ENCODE data around the gene RNU1-1. TPM values are rescaled to one million over a fixed set of nuclear protein-coding genes. Genes with fewer than 3 reads are reported as not detected.
A peak's percentile ranks its signal among the peaks of the same experiment; 100 is the strongest.
"Not testable (repeated sequence)": the region's sequence is repeated elsewhere in the genome, so short reads cannot be mapped to it uniquely, and the experiment has no call there.

The RNU1-1 gene
- polyA plus RNA-seq, 1 donor from 2014 or later = not detected

GRCh38 chr1:16492937-16493336, 21.1 kb downstream of the RNU1-1 start:
- not testable (repeated sequence) for H3K9ac ChIP-seq (ENCODE audit: low read length); H3K4me3 ChIP-seq (ENCODE audit: low read length); H3F3A ChIP-seq (ENCODE audit: insufficient read depth, low read length, poor library complexity, severe bottlenecking); H3K9me2 ChIP-seq (ENCODE audit: insufficient read depth, low read length); H3K27me3 ChIP-seq (ENCODE audit: insufficient read depth, low read depth, low read length); H3K79me2 ChIP-seq (replicated peaks; ENCODE audit: insufficient read depth, low read length); H2AFZ ChIP-seq (ENCODE audit: low read depth, low read length); H4K20me1 ChIP-seq (ENCODE audit: insufficient read depth); H3K4me2 ChIP-seq (ENCODE audit: low read length); H3K36me3 ChIP-seq (ENCODE audit: insufficient read depth, low read length); H3K9me3 ChIP-seq (ENCODE audit: low read length)
- peak overlapping the region; percentile 62 for H3K27ac ChIP-seq (ENCODE audit: low read length)
- TF ChIP-seq EP300 (conservative IDR thresholded peaks at IDR 0.05; ENCODE audit: poor library complexity, severe bottlenecking) (peak; percentile 47), RAD21 (conservative IDR thresholded peaks at IDR 0.05) (peak; percentile 23), POLR2AphosphoS5 (IDR thresholded peaks at IDR 0.05) (peak; percentile 46)

DNA sequence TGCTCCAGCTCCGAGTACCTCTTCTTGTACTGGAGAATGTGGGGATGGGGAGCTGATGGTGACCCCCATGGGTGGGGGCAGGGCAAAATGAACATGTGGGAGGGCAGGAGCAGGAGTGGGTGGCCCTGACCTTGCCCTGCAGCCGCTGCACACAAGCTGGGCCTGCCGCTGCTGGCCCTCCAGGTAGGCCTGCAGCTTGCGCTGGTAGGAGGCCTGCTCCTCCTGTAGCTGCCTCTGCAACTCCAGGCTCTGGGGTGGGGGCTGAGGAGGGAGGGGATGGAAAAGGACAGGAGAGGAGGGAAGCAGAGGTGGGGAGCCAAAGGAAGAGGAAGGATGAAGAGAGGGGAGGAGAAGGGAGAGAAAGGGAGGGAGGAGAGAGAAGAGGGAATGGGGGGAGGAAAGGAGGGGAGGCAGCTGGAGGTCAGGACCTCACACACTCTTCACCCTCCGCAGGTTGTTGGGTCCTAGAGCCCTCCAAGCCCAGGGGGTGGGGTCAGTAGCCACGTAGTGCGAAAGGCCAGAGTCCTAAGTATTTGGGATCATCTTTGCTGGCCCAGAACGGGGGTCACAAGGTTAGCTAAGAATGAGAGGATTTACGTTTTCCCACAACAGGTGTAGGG, 22.9 kb downstream of the RNU1-1 start:
- no peak for TF ChIP-seq CTCF (IDR thresholded peaks at IDR 0.05; ENCODE audit: poor library complexity, severe bottlenecking)
- TF ChIP-seq TAF1 (IDR thresholded peaks at IDR 0.05; ENCODE audit: low read depth) = no peak
- TF ChIP-seq RAD21 (conservative IDR thresholded peaks at IDR 0.05) = no peak
- H3K27ac ChIP-seq (ENCODE audit: low read length) = no peak overlapping the region
- H3K27me3 ChIP-seq (ENCODE audit: insufficient read depth, low read depth, low read length) = no peaks in the 10 kb centered on the region
- H3K9ac ChIP-seq (ENCODE audit: low read length) = no peak overlapping the region
- H3K9me2 ChIP-seq (ENCODE audit: insufficient read depth, low read length) = no peaks in the 10 kb centered on the region
- H2AFZ ChIP-seq (ENCODE audit: low read depth, low read length) = no peak overlapping the region
- no peaks in the 10 kb centered on the region for H3F3A ChIP-seq (ENCODE audit: insufficient read depth, low read length, poor library complexity, severe bottlenecking)
- H3K36me3 ChIP-seq (ENCODE audit: insufficient read depth, low read length) = no peaks in the 10 kb centered on the region
- H3K79me2 ChIP-seq (replicated peaks; ENCODE audit: insufficient read depth, low read length) = peaks cover 4% of the 10 kb centered on the region
- H3K9me3 ChIP-seq (ENCODE audit: low read length) = no peaks in the 10 kb centered on the region
- no peak overlapping the region for H3K4me3 ChIP-seq (ENCODE audit: low read length)
- no peak overlapping the region for H3K4me2 ChIP-seq (ENCODE audit: low read length)
- no peaks in the 10 kb centered on the region for H4K20me1 ChIP-seq (ENCODE audit: insufficient read depth)

- not testable (repeated sequence) for H2AFZ ChIP-seq (ENCODE audit: low read depth, low read length); H3K36me3 ChIP-seq (ENCODE audit: insufficient read depth, low read length); H3K4me2 ChIP-seq (ENCODE audit: low read length); H3K9me3 ChIP-seq (ENCODE audit: low read length); H3K9ac ChIP-seq (ENCODE audit: low read length); H3K4me3 ChIP-seq (ENCODE audit: low read length); H4K20me1 ChIP-seq (ENCODE audit: insufficient read depth); H3K27me3 ChIP-seq (ENCODE audit: insufficient read depth, low read depth, low read length); H3K79me2 ChIP-seq (replicated peaks; ENCODE audit: insufficient read depth, low read length); H3F3A ChIP-seq (ENCODE audit: insufficient read depth, low read length, poor library complexity, severe bottlenecking); H3K9me2 ChIP-seq (ENCODE audit: insufficient read depth, low read length); H3K27ac ChIP-seq (ENCODE audit: low read length)
Measured at GRCh38 chr1:16489195-16489880, 24.7 kb downstream of the RNU1-1 start.

DNA sequence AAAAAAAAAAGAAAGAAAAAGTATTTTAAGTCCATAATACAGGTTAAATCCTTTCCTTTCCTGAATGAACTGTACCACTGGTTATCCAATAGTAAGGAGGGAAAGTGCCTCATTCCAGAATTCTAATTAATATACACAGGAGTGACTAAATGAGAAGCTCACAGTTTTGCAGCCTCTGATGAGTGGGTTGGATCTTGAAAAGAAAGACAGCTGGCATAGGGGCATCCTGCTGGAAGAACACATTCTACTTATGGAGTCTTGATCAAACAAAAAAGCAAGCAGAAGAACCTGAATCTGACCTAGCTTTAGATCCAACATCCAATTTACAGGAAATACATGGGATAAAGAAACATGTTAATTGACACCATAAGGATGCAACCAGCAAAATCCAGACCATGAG, 27.1 kb downstream of the RNU1-1 start:
- not testable (repeated sequence) for H3K9me2 ChIP-seq (ENCODE audit: insufficient read depth, low read length); H3K4me2 ChIP-seq (ENCODE audit: low read length); H3K79me2 ChIP-seq (replicated peaks; ENCODE audit: insufficient read depth, low read length); H3K36me3 ChIP-seq (ENCODE audit: insufficient read depth, low read length); H2AFZ ChIP-seq (ENCODE audit: low read depth, low read length); H3F3A ChIP-seq (ENCODE audit: insufficient read depth, low read length, poor library complexity, severe bottlenecking); H3K4me3 ChIP-seq (ENCODE audit: low read length); H4K20me1 ChIP-seq (ENCODE audit: insufficient read depth); H3K27ac ChIP-seq (ENCODE audit: low read length); H3K9ac ChIP-seq (ENCODE audit: low read length); H3K27me3 ChIP-seq (ENCODE audit: insufficient read depth, low read depth, low read length); H3K9me3 ChIP-seq (ENCODE audit: low read length)

- H2AFZ ChIP-seq (ENCODE audit: low read depth, low read length); H3K27ac ChIP-seq (ENCODE audit: low read length); H3K9me3 ChIP-seq (ENCODE audit: low read length); H4K20me1 ChIP-seq (ENCODE audit: insufficient read depth); H3K9ac ChIP-seq (ENCODE audit: low read length); H3K4me2 ChIP-seq (ENCODE audit: low read length); H3K36me3 ChIP-seq (ENCODE audit: insufficient read depth, low read length); H3F3A ChIP-seq (ENCODE audit: insufficient read depth, low read length, poor library complexity, severe bottlenecking); H3K27me3 ChIP-seq (ENCODE audit: insufficient read depth, low read depth, low read length); H3K4me3 ChIP-seq (ENCODE audit: low read length); H3K79me2 ChIP-seq (replicated peaks; ENCODE audit: insufficient read depth, low read length); H3K9me2 ChIP-seq (ENCODE audit: insufficient read depth, low read length): not testable (repeated sequence)
Measured at GRCh38 chr1:16486316-16486715, 27.8 kb downstream of the RNU1-1 start.

Data from neural cell (in vitro differentiated cells).